ENCODE data around the gene DCLK3.

Gene DCLK3

DNA sequence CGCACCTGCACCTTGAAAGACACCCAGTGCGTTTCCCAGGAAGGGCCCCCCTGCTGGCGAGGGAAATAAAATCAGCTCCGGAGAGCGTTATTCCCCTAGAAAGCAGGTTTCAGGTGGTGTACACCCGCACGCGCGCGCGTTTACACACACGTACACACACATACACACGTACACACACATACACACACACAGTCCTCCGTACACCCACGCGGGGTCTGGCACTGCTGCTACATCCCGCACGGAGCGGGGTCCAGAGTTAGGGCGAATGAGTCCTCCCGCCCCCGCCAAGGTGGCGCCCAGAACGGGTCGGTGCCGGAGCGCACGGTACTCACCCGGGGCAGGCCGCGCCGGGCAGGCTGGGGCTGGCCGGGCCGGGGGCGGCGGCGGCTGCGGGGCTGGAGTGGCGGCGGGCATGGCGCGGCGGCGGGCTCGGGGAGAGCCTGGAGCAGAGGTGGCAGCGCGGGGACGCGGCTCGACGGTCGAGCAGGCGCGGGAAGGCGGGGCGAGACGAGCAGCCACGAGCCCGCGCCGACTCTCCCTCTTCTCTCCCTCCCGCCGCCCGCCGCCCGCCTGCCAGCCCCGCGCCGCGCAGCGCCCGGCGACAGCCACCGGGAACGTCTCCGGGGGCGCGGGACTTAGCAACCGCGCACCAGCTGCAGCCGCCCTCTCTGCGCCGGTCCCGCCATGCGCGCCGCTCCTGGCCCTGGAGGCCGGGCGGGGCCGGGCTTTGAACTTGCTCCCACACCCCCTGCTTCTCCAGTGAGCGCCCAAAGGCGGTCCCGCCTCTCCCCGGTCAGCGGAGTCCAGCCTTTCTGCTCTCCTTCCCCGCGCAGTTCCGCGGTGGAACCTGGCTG, at the start of gene DCLK3:
DCLK3 (minus strand) TSS at position 704 of the 854 bp plus-strand sequence; CDS start at position 414, 290 bp downstream.
- DNase-seq (ENCODE audit: low read depth, low spot score): peak; percentile 17

DNA sequence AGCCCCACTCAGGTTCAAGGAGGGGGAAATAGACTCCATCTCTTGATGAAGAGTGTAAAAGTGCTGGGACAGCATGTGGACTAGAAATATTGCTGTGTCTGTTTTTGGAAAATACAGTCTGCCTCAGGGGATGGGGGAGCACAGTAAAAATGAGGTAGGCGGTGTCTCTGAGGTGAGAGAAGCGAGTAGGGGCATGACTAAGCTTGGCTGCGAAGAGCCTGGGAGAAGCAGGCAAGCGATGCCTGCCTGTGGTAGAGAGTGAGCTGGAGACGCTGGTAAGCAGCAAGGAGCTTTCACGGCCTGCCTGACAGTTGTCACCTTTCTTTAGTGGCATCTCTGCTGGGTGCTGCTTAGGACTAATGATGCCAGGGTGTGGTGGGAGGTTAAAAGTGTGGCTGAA, 49.0 kb upstream of the DCLK3 start:
- DNase-seq (ENCODE audit: low read depth, low spot score): peak; percentile 15

GRCh38 chr3:36812240-36812639, 47.9 kb upstream of the DCLK3 start:
- DNase-seq (ENCODE audit: low read depth, low spot score): peak; percentile 73

DNA sequence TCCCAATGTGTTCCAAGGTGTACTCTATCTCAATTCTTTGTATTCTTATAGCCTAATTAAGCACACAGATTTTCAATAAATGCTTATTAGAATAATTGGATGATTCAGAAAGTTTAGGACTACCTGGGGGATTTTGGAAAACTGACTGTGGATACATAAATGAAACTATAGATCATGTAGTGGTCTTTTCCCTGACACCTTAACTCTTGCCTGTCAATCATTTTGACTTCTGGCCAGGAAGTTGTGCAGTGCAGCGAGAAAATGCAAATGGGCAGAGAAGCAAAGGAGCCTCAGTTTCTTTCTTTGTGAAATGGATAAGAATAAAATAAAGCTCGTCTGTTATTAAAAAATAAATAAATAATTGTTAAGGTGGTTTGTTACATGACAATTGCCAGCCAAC, 47.4 kb upstream of the DCLK3 start:
- no peak for DNase-seq (ENCODE audit: low read depth, low spot score)

DNA sequence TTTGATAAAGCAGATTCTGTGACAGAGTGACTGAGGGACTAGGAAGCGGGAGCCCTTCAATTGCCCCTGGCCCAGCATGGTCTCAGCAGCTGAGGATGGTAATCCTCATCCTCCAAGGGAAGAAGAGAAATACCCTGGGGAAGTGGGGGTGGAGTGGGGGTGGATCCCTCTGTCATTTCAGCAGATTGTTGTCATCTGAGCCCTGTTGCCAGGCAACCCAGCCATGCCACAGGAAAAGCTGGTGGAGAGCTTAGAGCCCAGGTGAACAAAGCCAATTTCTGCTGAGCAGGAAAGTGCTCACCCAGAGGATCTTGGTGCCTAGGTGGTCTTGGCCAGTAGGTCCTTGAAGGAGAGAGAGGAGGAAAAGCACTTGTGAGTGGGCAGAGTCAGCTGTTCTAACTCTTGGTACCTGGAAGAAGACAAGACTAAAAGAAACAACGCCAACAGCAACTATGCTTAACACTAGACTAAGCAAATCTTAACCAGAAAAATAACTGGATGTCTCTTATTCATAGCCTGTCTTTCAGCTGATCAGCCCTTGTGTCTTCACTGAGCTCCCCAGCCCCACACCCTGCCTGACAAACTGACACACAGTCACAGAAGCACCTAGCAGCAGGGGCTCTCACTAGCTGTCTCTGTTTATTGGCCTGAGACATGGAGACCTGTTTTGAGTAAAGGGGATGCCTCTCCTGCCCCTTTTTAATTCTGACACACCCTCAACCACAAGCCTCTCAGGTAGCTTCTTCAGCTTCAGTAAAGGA, 40.1 kb upstream of the DCLK3 start:
- DNase-seq (ENCODE audit: low read depth, low spot score): peak; percentile 48

DNA sequence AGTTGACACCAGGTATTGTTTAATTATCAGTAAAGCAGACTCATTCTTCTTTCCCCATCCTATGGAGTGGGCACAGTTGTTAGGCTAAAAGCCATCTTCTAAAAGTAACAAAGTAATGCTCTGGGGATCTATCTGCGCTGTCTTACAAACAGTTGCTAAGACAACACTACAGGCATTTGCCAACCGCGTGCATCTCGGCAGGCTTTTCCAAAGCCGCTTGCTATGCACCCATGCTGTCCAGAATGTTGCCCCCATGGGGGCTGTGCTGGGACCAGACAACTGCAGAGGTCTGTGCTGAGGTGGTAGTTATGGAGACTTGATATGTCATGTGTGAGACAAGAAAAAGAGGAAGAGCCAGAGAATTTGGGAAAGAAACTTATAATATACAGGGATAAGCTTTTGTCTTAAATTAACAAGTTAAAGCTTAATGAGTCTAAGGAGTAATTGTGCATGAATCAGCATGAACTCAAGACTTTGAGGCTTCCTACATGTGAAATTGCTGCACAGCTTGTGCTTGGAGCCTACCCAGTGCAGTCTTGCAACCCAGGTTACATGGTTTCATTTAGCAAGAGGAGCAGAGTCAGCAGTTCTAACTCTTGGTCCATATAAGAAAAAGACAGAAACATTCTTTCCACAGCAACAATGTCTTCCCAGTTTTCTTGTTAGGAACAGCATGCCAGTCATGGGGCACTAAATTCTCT, 38.9 kb upstream of the DCLK3 start:
- no peak for DNase-seq (ENCODE audit: low read depth, low spot score)

DNA sequence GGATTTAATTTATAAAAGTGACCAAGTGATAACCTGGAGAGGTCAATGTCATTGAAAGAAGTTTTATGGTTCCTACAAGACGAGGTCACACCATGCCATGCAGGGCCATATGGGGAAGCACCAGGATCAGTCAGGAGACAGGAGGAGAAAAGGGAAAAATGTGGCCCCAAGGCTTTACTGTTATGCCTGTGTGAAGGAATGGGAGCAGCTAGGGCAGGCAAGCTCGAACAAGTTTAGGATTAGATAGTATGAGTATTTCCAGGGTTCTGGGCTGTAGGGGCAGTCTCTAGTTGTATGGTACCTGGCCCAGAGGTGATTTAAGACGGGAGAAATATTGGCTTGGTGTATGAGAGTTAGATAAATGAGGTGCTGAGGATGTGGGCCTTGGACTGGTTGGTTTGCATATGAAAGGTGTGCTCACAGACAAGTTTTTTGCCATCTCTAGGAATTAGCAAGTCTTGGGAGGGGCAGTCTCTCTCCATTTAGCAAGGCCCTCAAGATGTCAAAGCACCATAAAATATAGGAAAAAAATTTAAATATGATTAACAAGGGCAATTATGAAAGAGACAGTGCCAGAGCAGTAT, 36.3 kb upstream of the DCLK3 start:
- no peak for DNase-seq (ENCODE audit: low read depth, low spot score)

DNA sequence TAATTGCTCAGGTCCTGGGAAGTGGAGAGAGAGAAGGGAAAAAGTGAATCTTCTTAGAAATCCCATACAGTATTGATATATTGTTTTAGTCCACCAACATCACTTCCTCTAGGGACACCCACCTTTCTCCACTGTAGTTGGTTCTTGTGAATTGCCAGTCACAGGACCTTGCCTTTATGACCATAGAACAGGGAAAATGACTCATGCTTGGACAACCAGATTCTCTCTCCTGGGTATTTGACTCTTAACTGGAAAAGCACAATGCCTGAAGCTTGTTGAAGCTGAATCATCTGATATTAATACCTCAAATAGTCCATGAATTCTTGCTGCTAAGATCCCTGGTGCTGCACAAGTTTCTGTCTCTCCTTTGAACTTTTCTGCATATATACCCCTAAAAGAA, 32.5 kb upstream of the DCLK3 start:
- no peak for DNase-seq (ENCODE audit: low read depth, low spot score)

DNA sequence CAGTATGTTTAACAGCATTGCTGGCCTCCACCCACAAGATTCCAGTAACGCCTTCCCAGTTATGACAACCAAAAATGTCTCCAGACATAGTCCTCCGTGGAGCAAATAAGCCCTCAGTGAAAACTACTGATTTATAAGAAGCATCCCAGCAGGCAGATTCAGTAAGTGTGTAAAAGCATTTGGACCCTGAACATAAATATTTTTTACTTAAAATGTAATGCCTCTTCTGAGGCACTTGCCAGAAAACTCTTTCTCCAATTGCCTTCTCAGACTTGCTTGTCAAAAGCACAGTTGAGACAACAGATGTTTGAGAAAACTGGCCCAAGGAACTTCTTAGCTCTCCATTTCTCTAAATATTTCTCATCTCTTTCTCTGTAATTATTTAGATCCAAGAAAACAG, 31.8 kb upstream of the DCLK3 start:
- DNase-seq (ENCODE audit: low read depth, low spot score): no peak

DNA sequence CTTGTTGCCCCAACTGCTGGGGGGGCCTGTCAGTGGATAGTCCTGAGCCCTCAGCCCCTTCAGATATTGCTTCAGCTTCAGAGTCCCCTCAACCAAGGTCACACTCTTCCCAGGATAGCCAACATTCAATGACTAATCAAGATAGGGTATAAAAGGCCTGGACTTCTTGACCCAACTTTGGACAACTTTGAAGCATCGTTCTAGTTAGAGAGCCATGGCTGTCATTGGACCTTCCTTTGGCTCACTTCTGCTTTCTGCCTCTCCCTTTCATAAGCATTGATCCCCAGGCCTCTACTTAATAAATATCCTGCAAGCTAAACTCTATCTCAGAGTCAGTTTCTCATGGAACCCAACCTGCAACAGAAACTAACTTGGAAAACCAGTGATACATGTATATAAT, 31.3 kb upstream of the DCLK3 start:
- DNase-seq (ENCODE audit: low read depth, low spot score): no peak

GRCh38 chr3:36792342-36792741, 28.0 kb upstream of the DCLK3 start:
- peak; percentile 66 for DNase-seq (ENCODE audit: low read depth, low spot score)

GRCh38 chr3:36790765-36791164, 26.4 kb upstream of the DCLK3 start:
- DNase-seq (ENCODE audit: low read depth, low spot score): no peak

DNA sequence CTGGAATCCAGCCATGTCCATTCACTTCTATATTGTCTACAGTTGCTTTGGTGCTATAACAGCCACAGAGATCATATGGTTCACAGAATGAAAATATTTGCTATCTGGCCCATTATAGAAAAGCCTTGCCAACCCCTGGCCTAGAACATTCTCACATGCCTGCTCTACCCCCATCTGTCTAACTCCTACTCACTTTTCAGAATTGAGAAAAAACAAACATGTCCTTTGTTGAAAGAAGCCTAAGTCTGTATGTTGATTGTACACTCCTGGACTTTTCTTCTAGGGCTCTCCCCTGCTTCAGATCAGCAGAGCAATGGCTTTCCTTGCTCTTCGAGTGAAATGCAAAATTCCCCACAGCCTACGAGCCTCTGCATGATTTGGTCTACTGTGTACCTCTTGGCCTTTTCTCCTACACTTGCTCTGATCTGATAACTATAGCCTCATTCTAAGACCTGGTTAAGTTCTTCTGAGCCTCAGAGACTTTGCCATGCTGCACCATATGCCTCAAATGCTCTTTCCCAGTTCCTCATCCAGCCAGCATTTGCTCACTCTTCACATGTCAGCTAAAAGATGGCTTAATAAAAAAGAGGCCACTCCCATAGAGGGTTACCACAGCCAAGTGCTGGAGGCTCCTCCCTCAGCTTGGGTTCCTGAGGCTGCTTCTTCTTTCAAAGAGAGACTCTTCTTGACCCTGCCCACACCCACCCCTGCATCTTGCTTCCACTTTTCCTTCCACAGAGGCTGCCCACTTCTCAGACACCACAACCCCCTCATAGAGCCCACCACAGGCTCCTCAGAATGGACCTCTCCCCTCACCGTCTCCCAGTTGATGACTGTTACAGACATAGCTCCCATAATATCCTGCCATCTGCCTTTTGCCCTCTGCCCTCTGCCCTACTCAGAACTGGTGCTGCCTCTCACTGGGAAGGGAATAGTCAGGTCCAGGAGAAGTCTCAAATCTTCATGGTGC, 22.9 kb upstream of the DCLK3 start:
- no peak for DNase-seq (ENCODE audit: low read depth, low spot score)

GRCh38 chr3:36784138-36784635, 19.8 kb upstream of the DCLK3 start:
- DNase-seq (ENCODE audit: low read depth, low spot score): no peak

GRCh38 chr3:36777424-36778218, 13.3 kb upstream of the DCLK3 start:
- no peak for DNase-seq (ENCODE audit: low read depth, low spot score)

DNA sequence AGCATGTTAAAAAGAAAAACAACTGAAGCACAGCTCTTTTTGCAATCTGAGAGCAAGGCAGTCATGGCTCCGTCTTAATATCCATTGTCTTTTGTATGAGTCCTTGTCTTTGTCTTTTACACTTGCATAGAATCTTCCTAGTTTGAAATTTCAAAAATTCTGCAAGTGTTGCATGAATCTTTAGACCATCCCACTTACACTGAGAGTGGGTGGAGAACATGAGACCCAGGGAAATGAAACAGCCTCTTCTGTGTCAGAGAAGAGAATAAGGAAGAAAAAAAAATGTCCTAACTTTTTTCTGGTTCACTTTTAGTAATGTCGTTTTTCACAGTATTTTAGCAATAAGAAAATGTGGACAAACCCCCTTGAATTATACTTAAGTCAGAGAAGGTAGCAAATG, 12.1 kb upstream of the DCLK3 start:
- no peak for DNase-seq (ENCODE audit: low read depth, low spot score)

GRCh38 chr3:36774052-36774451, 9.7 kb upstream of the DCLK3 start:
- DNase-seq (ENCODE audit: low read depth, low spot score): no peak

GRCh38 chr3:36771931-36772330, 7.6 kb upstream of the DCLK3 start:
- no peak for DNase-seq (ENCODE audit: low read depth, low spot score)

DNA sequence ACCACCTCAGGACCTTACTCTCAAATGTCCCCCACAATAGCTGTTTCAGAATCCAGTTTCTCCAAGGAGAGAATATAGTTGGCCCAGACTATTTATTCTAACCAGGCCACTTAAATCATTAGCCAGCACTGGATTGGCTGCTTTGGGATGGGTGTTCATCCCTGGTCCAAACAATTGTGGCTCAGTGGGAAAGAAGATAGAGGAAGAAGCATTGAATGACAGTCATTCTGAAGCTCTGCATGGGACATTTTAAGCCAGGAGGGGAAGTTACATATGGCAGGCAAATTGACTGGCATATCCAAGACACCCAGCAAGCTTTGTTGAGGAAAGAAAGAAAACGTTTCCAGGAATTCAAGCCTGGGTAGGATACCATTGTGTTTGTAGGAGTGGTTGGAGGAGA, 5.6 kb upstream of the DCLK3 start:
- DNase-seq (ENCODE audit: low read depth, low spot score): no peak

- no peak for DNase-seq (ENCODE audit: low read depth, low spot score)
These were observed 751 bp upstream of the DCLK3 start for GRCh38 chr3:36765104-36765503.

All from ELF-1 (cell line).